Right lobe of liver (tissue), 4 donors: ENCODE data around the gene BMPR2.

Experiments
- POLR2A ChIP-seq: fragments of 450-650 bp; IDR thresholded peaks from one replicate; pipeline ENCODE4 v1.6.1; 2017; ENCODE audit warnings: antibody characterized with exemption, mild to moderate bottlenecking
- TF ChIP-seq, protein P1 (sequence below), 4 donors: fragments of 200-600 bp in 3 of 4; fragments of 450-650 bp in 1 of 4; IDR thresholded peaks; one replicate each; pipeline versions ENCODE4 v1.5.1 to v1.8.0; 2016 to 2022; ENCODE audit warnings: antibody characterized with exemption in 4 of 4, mild to moderate bottlenecking in 2 of 4
- donor health status: DM: no; HTN: no; CAD: no.
- donor health status: DM: no; HTN: no; CAD: no.
- donor health status: DM: no; HTN: yes; CAD: no.

DNA sequence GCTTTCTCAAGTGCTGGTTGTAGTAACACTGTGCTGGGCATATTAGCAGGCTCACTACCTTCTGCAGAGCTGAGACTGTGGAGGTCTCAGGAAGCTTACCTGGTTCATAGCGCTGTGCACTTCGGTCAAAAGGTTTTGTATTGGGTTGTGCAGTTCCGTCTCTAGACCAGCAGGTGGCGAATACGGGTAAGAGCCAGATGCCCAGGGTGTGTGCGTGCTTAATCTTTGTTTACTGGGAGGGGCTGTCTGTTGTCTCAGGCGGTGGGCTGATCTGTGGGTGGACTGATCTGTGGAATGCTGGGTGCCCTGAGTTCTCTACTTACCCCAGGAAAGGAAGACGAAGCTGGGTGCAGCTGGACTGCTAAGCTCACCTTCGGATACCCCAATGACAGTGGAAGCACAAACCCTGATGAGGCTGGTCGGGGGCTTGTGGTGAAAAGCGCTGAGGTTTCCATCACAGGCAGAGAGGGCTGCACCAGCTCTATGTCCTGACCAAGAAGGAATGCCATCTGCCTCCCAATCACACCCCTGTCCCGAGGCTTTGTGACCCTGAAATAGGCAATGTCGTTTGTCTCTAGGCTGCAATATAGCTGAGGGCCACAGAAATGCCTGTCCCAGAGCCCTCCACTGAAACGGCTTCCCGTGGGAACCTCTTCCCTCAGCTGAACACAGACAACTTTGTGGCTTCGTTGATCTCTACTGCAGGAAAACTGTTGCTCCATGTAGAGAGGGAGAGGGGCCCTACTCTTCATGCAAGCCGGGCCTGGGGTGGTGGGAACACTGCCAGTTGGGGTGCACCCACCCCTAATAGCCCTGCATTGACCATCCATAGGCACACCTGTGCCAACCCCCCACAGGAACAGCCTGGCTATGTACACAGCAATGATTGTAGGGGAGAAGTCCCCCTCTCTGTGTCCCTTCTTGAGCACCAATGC lies 212.8 kb downstream of the BMPR2 start:
- no peak for TF ChIP-seq POLR2A
- TF ChIP-seq, protein P1, sequence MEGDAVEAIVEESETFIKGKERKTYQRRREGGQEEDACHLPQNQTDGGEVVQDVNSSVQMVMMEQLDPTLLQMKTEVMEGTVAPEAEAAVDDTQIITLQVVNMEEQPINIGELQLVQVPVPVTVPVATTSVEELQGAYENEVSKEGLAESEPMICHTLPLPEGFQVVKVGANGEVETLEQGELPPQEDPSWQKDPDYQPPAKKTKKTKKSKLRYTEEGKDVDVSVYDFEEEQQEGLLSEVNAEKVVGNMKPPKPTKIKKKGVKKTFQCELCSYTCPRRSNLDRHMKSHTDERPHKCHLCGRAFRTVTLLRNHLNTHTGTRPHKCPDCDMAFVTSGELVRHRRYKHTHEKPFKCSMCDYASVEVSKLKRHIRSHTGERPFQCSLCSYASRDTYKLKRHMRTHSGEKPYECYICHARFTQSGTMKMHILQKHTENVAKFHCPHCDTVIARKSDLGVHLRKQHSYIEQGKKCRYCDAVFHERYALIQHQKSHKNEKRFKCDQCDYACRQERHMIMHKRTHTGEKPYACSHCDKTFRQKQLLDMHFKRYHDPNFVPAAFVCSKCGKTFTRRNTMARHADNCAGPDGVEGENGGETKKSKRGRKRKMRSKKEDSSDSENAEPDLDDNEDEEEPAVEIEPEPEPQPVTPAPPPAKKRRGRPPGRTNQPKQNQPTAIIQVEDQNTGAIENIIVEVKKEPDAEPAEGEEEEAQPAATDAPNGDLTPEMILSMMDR (IDR thresholded peaks at IDR 0.05), result peak; percentile 84 to 88 (median 86)
